KBM-7 (cell line): ENCODE measurements around the gene TRAPPC12.

ENCODE experiments used
- DNase-seq: peaks from one replicate; pipeline ENCODE4 v3.0.0-alpha.2; 2015
- in situ Hi-C: fragments of 300-500 bp; cut with MboI; formaldehyde crosslinking; loops from 2 replicates; pipeline ENCODE4 v1.14.3; 2020; ENCODE audit warnings: low sequenced_read_pairs, low pct_unique_long_range_greater_than_20kb, mixed read lengths

The TRAPPC12 gene

DNA sequence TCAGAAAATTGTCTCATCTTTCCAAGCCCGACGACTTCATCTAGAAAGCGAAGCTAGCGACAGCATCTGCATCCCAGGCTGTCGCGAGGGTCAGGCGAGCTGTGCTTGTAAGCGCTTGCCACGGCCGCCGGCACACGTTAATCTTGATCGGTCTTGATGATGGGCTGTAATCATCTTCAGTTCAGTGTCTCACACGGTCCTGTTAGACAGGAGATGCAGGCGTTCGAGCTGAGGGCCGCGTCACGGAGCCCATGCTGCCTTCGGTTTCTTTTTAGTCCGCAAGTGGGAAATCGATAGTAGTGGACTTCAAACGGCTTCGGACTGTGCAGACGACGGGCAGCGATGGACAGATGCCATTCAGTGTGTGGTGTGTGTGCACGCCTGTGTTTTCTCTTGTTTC lies 96.3 kb downstream of the TRAPPC12 start:
- DNase-seq, result no peak
- in situ Hi-C loops, result no loop called here

GRCh38 chr2:3476321-3476984 lies 97.0 kb downstream of the TRAPPC12 start:
- DNase-seq, result no peak
- in situ Hi-C loops, result no loop called here

GRCh38 chr2:3476985-3477327 lies 97.5 kb downstream of the TRAPPC12 start:
- no peak for DNase-seq
- in situ Hi-C loops, result no loop called here

DNA sequence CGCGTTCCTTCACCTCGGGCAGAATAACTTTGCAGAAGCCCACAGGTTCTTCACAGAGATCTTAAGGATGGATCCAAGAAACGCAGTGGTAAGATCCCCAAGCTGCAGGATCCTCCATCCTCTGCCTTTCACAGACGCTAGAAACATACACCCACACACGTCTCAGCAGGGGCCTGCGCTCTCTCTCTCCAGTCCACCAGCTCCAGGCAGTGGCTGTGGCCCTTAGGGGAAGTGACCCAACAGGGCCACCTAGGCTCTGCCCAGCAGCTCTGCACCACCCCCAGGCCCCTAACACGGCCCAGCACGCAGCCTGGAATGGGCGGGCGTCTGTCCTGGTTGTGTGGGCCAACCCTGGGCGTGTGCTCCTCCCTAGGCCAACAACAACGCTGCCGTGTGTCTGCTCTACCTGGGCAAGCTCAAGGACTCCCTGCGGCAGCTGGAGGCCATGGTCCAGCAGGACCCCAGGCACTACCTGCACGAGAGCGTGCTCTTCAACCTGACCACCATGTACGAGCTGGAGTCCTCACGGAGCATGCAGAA lies 99.4 kb downstream of the TRAPPC12 start:
- no peak for DNase-seq
- in situ Hi-C loops, result no loop called here

DNA sequence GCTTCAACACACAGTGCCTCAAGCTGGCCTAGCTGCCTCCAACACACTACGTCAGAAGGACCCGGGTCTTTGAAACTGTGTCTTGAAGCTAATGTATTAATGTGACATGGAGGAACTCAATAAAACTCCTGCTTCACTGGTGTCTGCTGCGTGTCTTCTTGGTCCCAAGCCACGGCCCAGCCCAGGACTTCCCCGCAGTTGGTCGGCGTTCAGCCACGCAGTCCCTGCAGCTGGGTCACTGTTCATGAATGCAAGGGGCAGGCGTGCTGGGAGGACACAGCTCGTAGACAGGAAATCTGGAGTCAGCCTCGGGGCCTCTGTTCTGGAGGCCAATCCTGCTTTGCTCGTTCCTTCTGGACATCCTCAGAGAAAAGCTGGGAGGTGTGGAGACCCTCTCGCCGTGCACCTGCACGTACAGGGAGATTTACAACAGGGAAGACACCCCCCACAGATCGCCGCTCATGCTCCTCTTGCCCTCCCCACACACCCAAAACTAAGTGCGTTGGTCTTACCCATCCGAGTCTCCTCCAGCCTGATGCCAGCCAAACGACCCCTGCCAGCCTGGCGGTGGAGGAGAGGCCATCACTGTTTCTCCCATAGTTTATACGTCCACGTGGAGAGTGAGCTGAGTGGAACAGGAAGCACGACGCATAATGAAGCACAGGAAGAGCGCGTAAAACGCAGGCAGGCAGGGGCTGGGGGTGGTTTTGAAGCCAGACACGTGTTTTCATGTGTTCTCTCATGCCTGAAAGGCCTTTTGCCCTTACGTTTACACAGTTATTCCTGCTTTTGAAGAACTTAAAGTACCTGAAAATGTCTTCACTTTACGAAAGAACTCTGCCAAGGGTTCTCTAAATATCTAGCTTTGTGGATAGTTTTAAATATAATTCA lies 100.2 kb downstream of the TRAPPC12 start:
- no peak for DNase-seq

GRCh38 chr2:3480352-3481010 lies 101.0 kb downstream of the TRAPPC12 start:
- in situ Hi-C loops, result no loop called here
- no peak for DNase-seq

More for the DNA sequence above, 100.2 kb downstream of the TRAPPC12 start:
- in situ Hi-C loops, result no loop called here

- no peak for DNase-seq
- in situ Hi-C loops, result no loop called here
Observed at GRCh38 chr2:3481011-3481400, 101.5 kb downstream of the TRAPPC12 start.

DNA sequence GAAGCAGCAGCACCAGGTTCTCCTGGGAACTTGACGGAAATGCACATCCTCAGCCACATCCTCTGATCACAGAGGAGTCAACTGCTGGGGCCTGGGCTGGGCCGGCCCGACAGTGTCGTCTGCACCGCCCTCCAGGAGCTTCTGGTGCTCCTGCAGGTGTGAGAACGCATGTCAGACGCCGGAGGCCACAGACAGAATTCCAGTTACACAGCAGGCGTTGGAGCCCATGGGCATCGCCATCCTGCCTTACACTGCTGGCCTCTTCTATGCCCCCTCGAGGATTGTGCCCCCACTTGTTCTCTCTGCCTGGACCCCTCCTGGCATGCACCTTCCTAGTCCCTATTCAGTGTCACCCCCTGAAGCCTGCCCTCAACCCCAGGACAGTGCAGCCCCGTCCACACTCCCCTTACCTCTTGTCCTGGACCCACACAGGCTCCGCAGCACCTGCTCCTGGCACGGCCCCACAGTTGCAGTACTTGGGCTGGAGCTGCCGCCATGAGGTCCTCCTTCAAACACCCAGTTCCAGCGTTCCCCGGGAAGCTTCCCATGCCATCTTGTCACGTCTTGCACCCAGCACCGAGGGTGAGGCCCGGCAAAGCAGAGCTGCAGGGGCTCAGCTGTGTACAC lies 102.4 kb downstream of the TRAPPC12 start:
- DNase-seq, result no peak
- in situ Hi-C loops, result no loop called here

- DNase-seq, result no peak
- in situ Hi-C loops, result no loop called here
Observed at GRCh38 chr2:3482363-3482821, 102.9 kb downstream of the TRAPPC12 start.

DNA sequence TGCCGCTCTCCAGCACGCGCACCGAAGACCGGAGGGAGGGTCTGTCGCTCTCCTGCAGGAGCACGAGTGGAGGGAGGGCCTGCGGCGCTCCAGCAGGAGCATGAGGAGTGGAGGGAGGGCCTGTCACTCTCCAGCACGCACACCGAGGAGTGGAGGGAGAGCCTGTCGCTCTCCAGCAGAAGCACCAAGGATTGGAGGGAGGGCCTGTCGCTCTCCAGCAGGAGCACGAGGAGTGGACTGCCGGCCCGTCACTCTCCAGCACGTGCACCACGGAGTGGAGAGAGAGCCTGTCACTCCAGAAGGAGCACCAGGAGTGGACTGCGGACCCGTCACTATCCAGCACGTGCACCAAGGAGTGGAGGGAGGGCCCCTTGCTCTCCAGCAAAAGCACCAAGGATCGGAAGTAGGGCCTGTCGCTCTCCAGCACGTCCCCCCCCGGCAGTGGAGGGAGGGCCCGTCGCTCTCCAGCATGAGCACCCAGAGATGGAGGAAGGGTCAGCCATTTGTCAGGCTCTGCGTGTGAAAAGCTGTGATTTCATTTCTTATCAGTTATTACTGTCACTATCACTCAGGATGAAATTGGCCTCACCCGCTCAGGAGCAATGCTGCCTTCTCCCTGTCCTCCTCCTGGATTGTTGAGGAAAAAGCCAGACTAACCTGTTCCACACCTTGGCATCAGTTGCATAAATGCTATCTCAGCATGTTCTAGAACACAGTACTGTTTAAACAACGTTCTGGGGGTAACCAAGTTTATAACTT lies 103.9 kb downstream of the TRAPPC12 start:
- in situ Hi-C loops, result no loop called here
- no peak for DNase-seq

DNA sequence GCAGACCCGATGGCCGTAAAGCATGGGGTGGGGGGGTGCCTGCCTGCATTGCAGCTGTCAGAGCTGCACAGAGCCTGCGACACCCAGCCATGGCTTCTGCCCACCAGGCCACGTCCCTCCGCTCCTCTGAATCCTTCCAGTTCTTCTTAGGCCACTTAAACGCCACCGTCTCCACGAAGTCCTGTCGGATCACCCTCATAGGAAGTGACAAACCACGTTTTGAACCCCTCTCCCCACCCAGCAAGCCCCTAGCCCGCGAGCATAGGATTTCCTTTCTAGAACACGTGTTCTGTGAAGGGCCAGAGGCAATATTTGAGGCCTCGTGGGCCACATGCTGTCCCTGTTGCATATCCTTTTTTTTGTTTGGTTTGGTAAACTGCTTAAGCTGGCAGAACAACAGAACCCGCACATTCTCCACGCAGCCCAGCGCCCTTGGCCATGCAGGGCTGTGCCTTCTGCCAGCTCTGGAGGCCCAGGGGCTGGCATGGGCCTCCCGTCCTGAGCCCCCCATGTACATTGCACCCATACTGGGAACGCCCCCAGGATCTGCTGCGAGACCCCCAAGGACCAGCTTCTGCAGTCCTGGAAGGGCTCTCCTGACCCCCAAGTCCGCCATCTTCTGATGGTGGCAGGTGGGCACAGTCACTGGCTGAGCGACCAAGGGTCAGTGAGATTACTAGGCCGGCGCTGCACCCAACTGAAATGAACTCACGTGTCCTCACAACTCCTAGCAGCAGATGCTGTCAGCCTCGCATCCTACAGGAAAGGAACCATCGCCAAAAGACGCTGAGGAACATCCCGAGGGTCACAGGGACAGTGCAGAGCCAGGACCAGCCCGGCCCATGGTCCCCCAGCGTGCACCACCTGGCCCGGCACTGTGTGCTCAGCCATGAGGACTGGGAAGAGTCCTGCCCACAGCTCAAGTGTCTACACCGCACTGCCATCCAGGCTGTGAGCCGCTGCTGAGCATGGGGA lies 104.8 kb downstream of the TRAPPC12 start:
- DNase-seq, result no peak
- in situ Hi-C loops, result no loop called here

GRCh38 chr2:3485166-3485565 lies 105.7 kb downstream of the TRAPPC12 start:
- in situ Hi-C loops, result no loop called here
- DNase-seq, result no peak

GRCh38 chr2:3486047-3487027 lies 106.8 kb downstream of the TRAPPC12 start:
- no peak for DNase-seq
- in situ Hi-C loops, result no loop called here

DNA sequence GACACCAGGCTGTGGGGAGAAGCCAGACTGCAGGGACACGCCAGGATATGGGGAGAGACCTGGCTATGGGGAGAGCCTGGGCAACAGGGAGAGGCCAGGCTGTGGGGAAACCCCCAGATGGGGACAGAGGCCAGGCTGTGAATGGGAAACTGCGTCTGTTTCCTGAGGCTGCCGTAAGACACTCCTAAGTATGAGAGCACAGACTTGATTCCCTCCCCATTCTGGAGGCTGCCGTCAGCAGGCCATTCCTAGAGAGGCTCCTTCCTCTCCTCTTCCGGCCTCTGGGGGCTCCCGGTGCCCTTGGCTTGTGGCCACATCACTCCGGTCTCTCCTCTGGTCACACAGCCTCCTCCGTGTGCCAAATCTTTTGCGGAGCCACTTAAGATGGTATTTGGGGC lies 107.5 kb downstream of the TRAPPC12 start:
- no peak for DNase-seq
- in situ Hi-C loops, result no loop called here

GRCh38 chr2:3487432-3487831 lies 107.9 kb downstream of the TRAPPC12 start:
- no peak for DNase-seq
- in situ Hi-C loops, result no loop called here

DNA sequence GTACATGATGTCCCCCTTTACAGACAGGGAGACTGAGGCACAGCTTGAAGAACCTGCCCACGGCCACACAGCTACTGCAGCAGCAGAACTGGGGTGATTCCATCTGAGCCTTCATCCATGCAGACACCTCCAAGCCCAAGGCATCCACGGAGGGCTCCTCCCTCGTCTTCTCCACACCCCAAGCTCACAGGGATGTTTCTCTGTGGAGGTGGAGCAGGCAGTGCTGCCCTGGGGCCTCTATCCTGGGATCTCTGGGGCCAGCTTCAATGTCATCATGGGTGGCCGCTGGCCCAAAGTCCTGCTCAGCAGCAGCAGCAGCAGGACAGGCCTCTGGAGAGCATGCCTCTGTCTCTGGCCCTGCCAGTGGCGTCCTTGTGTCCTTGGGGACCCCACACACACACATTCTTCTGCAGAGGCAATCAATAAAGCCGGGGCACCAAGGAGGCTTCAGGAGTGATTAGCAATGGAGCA lies 108.6 kb downstream of the TRAPPC12 start:
- no peak for DNase-seq
- in situ Hi-C loops, result no loop called here
